HS-5 (cell line): Measurements from ENCODE around the gene CHMP4B.

ENCODE experiments used
- DNase-seq: peaks from one replicate; pipeline ENCODE4 v3.0.0-alpha.2; 2012; ENCODE audit warnings: low read depth

Gene CHMP4B

GRCh38 chr20:33840759-33841435 lies 29.7 kb downstream of the CHMP4B start:
- no peak for DNase-seq

DNA sequence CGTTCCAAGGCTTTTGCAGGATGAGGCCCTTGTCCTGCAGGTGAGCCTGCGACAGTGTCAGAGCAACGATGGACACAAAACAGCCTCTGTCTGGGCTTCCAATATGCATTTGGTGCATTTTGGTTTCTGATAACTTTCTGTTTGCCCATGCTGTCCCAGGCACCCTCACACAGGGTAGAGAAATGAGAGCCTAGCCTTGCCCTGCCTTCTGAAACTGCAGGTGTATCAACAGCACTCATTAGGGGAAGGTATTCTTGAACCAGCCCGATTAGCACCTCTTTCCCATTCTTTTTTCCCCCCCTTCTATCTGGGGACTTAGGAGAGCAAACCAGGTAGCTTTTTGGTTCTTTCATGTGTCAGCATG lies 30.3 kb downstream of the CHMP4B start:
- DNase-seq = no peak

DNA sequence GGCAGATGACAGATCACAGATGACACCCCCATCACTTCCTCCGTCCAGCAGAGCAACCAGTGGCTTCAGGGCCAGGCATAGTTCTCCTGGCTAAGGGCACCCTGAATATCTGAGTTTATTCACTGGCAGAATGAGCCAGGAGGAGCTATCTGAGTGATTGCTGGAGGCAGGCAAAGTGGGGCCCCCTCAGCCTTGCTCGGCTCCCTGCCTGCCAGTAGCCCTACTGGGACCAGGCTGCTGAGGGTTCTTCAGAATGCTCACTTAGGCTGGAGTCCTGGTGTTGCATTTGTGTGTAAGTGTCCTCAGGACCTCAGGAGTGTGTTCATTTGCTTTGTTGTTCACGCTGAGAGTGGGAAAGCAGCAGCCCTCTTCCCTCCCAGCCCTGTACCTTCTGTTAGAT lies 31.2 kb downstream of the CHMP4B start:
- no peak for DNase-seq

- DNase-seq = no peak
Measured at GRCh38 chr20:33843050-33843449, 31.9 kb downstream of the CHMP4B start.

DNA sequence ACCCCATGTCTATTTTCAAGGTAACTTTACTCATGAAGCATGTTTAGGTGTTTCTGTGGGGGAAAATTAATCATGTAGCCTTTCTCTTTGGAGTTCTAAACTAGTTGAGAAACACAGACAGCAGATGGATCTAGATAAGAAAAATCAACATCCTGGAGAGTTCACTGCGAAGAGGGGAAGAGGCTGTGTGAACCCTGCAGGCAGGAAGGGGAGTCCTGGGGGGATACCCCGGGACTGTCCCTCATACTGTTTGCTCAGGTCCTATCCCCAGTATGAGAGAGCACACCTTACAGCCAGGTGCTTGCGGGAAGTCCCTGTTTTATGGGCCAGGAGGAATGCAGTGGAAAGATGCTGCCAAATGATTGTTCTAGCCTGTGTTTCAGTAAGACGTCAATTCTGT lies 32.7 kb downstream of the CHMP4B start:
- DNase-seq = no peak

GRCh38 chr20:33846291-33846935 lies 35.3 kb downstream of the CHMP4B start:
- no peak for DNase-seq

DNA sequence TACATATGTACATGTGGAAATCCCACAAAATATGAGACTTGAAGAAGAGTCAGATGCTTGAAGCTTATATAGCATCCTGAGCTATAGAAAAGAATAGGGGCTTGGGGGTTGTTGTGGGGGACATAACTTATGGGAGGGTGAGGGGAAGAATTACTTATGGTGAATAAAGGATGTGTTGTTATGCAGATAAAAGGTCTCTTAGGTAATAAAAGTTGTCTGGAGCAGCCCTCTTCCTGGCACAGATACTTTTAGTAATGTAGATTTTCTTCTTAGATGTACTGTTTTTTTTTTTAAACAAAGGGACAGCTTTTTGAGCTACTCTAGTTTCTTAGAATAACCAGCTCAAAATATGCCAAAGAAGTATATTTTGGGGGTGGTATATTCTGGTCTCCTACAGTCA lies 35.9 kb downstream of the CHMP4B start:
- DNase-seq = no peak

GRCh38 chr20:33848391-33848790 lies 37.2 kb downstream of the CHMP4B start:
- no peak for DNase-seq

- DNase-seq = no peak
Measured at GRCh38 chr20:33850159-33850558, 39.0 kb downstream of the CHMP4B start.

GRCh38 chr20:33851842-33852466 lies 40.8 kb downstream of the CHMP4B start:
- DNase-seq = no peak

DNA sequence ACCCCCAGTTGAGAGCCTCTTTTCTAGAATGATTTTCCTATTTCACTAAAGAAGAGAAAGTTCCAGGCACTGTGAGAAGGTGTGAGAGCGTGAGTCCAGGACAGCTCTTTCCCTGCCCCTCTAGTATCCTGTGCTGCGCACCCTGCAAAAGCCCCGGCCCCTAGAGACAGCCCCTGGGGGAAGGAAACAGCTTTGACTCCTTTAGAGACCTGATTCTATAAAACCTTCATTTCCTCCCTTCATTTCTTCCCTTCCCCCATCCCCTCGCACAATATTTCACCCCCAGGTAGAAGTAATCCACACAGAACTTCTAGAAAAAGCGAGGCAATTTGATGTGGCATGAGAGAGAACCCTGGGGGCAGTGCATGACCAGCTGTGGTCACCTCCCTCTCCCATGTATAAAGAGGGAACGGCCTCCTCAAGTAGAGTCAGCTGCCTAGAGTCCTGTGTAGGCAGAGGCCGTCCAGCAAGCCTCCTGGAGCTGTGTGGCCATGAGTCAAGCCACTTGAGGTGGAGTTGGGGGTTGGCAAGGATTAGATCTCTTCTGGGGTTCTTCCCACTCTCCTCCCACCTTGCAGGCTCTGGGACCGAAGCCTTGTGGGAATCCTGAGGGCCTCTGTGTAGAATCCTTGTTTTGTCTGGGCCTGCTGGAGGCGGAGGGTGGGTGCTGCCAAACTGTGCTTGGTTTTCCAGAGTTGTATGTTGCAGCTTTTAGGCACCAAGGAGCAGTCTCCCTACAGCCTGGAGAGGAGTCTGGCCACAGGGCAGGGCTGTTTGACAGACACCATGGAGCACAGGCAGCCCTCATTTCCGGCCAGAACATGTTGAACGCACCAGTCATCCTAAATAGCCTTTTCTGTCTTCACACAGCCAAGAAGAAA lies 41.7 kb downstream of the CHMP4B start:
- no peak for DNase-seq

- DNase-seq = no peak
Measured at GRCh38 chr20:33853507-33853813, 42.3 kb downstream of the CHMP4B start.

DNA sequence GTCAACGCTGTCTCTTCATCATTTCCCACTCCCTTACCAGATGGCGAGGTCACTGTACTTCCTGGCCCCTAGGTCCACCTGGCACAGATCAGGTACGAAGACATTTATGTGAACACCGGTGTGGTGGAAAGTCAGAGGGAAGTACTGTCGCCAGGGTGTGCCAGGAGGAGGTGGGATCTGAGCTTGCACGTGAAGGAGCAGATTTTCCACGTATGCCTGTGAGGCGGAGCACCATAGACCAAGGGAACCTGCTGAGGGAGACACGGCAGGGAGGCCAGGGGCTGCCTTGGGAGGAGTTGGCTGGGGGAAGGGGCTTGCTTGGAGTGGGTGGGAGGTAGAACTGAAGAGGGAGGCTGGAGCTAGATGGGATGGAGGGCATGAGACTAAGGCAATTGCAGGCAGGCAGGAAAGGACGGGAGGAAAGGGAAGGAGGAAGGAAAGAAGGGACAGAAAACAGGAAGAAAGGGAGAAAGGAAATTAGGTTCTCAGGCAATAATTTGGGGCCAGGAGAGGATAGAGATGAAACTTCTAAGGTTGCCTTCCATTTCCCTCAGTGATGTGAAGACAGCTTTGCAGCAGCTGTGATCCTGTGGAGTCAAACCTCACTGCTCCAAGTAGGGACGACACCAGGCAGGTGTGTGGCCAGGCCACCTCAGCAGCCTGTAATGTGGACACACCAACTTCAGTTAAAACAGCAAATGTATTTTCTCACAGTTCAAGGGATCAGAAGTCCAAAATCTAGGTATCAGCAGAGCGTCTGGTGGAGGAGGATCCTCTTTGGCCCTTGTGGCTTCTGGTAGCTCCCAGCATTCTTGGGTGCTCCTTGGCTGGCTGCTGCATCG lies 46.8 kb downstream of the CHMP4B start:
- no peak for DNase-seq

- no peak for DNase-seq
Measured at GRCh38 chr20:33858666-33859065, 47.5 kb downstream of the CHMP4B start.

DNA sequence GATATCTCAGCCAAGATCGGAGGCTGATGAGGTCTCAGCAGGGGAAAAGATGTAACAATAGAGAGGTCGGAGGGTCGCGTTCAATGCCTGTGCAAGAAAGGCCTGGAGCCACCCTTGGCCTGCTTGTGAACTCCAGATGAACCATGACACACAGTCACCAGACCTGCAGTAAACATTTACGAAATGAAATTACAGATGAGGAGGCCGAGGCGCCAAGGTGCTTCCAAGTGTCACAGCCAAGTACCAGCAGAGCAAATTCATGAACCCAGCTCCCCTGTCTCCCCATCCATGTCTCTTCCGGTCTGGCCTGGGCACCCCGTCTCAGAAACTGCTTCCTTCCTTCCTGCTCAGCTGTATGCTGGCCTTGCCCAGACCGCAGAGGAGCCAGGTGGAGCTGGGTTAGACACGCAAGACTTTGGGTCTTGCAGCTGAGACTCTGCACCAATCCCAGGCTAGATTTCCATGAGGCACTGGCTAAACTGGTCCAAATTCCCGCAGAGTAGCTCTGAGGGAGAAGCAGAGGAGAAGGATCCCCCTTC lies 48.1 kb downstream of the CHMP4B start:
- no peak for DNase-seq

DNA sequence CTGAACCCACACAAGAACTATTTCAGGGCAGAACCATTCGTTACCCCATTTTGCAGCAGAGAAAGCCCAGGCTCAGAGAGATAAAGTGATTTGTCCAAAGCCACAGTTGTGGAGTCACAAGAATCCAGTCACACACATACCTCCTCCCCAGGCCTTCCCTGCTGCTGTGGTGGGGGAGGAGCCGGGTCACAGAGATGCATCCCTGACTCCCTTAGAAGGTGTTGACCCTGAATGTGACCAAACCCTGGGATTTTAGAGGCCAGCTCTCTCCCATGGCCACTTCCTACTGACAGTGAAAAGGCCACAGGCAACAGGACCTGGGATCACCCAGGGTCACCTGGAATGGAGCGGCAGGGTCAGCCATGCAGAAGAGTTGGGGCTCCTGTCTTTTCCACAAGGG lies 48.6 kb downstream of the CHMP4B start:
- DNase-seq = no peak

GRCh38 chr20:33861458-33861857 lies 50.3 kb downstream of the CHMP4B start:
- DNase-seq = no peak

- peak; percentile 32 for DNase-seq
Measured at GRCh38 chr20:33862709-33863403, 51.7 kb downstream of the CHMP4B start.

DNA sequence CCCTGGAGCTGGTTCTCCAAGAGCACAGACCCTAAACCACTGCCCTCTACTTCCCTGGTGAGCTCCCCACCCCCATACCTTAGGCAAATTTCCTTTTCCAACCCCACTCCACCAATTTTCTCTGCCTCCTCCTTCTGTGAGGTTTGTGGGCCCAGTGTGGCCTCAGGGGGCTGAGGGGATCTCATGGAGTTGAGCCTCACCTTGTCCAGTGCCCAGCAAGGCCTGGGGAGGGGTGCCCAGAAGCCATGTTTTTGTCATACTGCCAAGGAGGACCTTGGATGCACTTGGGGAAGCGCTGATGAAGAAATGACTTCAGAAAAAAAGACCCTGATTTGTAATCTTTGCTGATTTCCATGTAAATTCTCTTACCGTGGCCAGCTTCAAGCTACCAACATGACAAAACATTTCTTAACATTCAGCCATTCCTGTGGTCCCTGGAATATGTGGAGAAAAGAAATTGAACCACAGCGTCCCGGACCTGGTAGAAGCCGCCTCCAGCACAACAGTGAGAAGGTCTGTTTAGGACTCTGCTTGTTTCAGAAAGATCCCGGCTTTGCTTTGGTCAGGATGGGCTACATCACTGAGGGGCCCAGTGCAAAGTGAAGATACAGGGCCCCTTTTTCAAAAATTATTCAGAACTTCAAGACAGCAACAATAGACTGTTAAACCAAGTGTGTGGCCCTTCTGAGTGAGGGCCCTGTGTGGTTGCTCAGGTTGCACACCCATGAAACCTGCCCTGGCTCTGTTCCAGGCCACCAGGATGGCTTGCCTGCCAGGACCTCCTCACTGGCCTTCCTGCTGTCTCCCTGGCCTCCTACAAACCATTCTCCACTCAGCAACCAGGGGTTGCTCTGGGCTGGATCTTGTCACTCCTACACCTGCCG lies 52.5 kb downstream of the CHMP4B start:
- DNase-seq = no peak
